Measurements from ENCODE around the gene LRRC8D. TPM values are rescaled to one million over a fixed set of nuclear protein-coding genes. Genes with fewer than 3 reads are reported as not detected.
A peak's percentile ranks its signal among the peaks of the same experiment; 100 is the strongest.
"Not testable (repeated sequence)": the region's sequence is repeated elsewhere in the genome, so short reads cannot be mapped to it uniquely, and the experiment has no call there.

Gene LRRC8D
- polyA plus RNA-seq (ENCODE audit: insufficient read length in 12 of 12): 10 to 100 TPM in 1 of 12 donors, 1 to 10 TPM in 10, not detected in 1; 6.5 to 12.3 (median 8.4) TPM
- long read RNA-seq, donor 1, transcript LRRC8D-201 (3 exons, 3,950 nt): major isoform, 6 of 12 reads
- long read RNA-seq, donor 1, transcript LRRC8D-206 (2 exons, 922 nt): minor isoform, 5 of 12 reads
- long read RNA-seq, donor 1, partial matches to known transcripts: 0 of 12 reads
- long read RNA-seq, donor 1, other reads (novel, unspliced or antisense): 0 of 12 reads
- long read RNA-seq, donor 2, partial matches to known transcripts: 0 of 3 reads
- long read RNA-seq, donor 2, other reads (novel, unspliced or antisense): 0 of 3 reads
- long read RNA-seq, donor 3: 0 reads
- long read RNA-seq, donor 4: 0 reads
- long read RNA-seq, donor 5, transcript LRRC8D-206 (2 exons, 922 nt): major isoform, 5 of 5 reads
- long read RNA-seq, donor 5, partial matches to known transcripts: 0 of 5 reads
- long read RNA-seq, donor 5, other reads (novel, unspliced or antisense): 0 of 5 reads
- long read RNA-seq, donor 6, partial matches to known transcripts: 0 of 3 reads
- long read RNA-seq, donor 6, other reads (novel, unspliced or antisense): 0 of 3 reads
- long read RNA-seq, donor 7, partial matches to known transcripts: 0 of 4 reads
- long read RNA-seq, donor 7, other reads (novel, unspliced or antisense): 0 of 4 reads
- long read RNA-seq, donor 8, partial matches to known transcripts: 0 of 1 reads
- long read RNA-seq, donor 8, other reads (novel, unspliced or antisense): 0 of 1 reads
- long read RNA-seq, donor 9, partial matches to known transcripts: 0 of 4 reads
- long read RNA-seq, donor 9, other reads (novel, unspliced or antisense): 0 of 4 reads
- long read RNA-seq, donor 10: 0 reads
- long read RNA-seq, donor 11, partial matches to known transcripts: 0 of 6 reads
- long read RNA-seq, donor 11, other reads (novel, unspliced or antisense): 0 of 6 reads

- DNase-seq: peak; percentile 68
Measured at GRCh38 chr1:89820422-89821321, at the start of gene LRRC8D. Gene LRRC8D (plus strand): TSS chr1:89821032. CDS start chr1:89933069, 112,037 bp downstream.

- no peak for DNase-seq
Measured at GRCh38 chr1:89771991-89772560, 48.8 kb upstream of the LRRC8D start.

GRCh38 chr1:89776104-89776503 lies 44.7 kb upstream of the LRRC8D start:
- not testable (repeated sequence) for DNase-seq

DNA sequence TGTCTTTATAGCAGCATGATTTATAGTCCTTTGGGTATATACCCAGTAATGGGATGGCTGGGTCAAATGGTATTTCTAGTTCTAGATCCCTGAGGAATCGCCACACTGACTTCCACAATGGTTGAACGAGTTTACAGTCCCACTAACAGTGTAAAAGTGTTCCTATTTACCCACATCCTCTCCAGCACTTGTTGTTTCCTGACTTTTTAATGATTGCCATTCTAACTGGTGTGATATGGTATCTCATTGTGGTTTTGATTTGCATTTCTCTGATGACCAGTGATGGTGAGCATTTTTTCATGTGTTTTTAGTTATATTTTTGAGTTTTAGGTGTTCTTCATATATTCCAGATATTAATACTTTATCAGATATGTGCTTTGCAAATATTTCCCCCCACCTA lies 43.6 kb upstream of the LRRC8D start:
- not testable (repeated sequence) for DNase-seq

GRCh38 chr1:89779151-89779940 lies 41.5 kb upstream of the LRRC8D start:
- DNase-seq: no peak

DNA sequence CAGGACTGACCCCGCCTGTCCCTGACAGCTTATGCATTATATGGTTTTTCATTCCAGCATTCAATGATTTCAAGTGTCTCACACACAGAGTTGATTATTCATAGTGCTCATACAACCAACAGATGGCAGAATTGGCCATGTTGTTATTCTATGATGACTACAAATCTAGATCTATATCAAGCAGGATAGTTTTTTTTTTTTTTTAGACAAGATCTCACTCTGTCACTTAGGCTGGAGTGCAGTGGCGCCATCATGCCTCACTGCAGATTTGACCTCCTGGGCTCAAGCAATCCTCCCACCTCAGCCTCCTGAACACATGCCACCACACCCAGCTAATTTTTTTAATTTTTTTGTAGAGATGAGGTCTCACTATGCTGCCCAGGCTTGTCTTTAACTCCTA lies 40.1 kb upstream of the LRRC8D start:
- no peak for DNase-seq

DNA sequence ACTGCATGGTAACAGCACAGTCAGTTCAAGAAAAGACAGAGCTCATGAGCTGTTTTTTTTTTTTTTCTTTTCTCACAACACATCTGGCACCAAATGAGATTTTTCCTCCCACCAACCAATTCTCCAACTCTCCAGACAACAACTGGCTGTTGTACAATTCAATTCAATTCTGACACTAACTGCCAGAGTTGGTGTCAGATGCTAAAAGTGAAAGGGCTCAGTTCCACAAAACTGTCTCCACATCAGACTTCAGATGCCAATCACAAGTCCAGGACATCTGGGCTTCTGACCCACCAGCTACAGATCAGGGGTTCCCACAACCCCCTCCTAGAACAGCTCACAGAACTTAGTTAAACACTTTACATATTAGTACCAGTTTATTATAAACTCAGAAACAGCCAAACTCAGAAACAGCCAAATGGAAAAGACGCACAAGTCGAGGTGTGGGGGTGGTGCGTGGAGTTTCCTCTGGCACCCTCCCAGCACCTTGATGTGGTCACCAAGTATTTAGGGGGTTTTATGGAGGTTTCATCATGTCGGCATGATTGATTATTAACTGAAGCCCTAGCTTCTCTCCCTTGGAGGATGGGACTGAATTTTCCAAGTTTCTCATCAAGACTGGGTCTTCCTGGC lies 39.2 kb upstream of the LRRC8D start:
- no peak for DNase-seq

DNA sequence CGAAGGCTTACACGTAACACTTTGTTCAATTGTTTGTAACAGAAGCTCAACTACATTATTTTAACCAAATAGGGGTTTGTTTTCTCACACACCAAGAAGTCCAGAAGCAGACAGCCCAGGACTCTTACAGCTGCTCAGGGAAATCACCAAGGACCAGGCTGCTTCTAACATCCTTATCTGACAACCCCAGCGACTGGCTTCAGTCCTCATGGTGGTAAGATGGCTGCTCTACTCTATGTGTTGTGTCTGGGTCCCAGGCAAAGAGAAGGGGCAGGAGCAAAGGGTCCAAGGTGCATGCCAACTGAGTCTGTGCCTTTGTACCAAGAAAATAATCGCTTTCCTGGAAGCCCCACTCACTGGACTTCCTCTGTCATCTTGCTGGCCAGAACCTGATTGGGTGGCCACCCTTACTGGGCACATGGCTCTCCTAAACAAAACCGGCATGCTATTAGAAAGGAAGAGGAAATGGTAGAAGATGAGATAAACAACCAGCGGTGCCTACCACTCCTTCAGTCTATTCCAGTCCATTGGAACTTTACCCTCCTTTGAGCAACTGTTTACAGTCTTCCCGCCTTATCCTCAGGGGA lies 34.1 kb upstream of the LRRC8D start:
- no peak for DNase-seq

DNA sequence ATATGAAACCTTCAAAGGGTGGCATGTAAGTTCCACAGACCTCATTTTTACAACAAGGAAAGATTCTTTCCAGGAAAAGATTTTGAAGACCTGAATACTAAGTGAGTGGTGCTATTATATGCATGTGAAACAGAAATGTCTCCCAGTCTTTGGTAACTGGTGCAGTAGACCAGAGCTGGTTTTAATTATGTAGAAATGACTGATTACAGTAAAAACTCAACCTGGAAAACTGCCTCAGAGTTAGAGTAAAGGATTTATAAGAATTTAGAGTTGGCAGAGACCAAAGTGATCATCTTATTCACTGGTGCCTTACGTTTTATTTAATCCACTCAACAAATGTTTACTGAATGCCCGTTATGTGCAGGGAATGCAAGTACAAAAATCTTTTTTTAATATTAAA lies 30.2 kb upstream of the LRRC8D start:
- DNase-seq: no peak

DNA sequence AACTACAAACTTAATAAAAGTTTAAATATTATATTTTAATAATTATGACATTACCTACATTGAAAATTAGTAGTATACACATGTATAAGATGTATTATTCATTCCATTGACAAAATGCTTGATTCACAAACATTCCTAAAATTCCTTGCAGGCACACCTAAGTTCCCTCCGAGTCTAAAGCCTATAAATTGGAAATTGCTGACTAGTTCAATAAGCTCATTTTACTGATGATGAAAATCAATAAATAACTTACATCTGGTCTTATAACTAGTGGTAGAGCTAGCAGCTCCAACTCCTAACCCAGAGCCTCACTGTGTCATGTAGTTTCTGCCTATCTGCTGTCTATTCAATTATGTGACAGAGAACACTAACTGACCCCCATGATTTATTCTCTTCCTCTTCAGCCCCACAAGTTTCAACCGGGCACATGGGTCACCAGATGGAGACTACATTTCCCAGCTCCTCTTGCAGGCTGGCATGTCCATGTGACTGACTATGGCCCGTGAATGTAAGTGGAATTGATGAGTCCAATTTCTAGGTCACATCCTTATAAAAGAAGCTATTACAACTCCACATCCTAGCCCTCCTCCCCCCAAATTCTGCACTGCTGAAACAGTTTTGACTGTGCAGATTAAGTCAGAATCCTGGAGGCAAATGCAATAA lies 29.6 kb upstream of the LRRC8D start:
- DNase-seq: no peak

GRCh38 chr1:89794406-89794805 lies 26.4 kb upstream of the LRRC8D start:
- DNase-seq: no peak

DNA sequence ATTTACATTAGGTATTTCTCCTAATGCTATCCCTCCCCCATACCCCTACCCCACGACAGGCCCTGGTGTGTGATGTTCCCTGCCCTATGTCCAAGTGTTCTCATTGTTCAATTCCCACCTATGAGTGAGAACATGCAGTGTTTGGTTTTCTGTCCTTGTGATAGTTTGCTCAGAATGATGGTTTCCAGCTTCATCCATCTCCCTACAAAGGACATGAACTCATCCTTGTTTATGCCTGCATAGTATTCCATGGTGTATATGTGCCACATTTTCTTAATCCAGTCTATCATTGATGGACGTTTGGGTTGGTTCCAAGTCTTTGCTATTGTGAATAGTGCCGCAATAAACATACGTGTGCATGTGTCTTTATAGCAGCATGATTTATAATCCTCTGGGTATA lies 25.3 kb upstream of the LRRC8D start:
- not testable (repeated sequence) for DNase-seq

DNA sequence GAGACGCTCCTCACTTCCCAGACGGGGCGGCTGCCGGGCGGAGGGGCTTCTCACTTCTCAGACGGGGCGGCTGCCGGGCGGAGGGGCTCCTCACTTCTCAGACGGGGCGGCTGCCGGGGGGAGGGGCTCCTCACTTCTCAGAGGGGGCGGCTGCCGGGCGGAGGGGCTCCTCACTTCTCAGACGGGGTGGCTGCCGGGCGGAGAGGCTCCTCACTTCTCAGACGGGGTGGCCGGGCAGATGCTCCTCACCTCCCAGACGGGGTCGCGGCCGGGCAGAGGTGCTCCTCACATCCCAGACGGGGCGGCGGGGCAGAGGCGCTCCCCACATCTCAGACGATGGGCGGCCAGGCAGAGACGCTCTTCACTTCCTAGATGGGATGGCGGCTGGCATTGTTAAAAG lies 23.0 kb upstream of the LRRC8D start:
- DNase-seq: not testable (repeated sequence)

DNA sequence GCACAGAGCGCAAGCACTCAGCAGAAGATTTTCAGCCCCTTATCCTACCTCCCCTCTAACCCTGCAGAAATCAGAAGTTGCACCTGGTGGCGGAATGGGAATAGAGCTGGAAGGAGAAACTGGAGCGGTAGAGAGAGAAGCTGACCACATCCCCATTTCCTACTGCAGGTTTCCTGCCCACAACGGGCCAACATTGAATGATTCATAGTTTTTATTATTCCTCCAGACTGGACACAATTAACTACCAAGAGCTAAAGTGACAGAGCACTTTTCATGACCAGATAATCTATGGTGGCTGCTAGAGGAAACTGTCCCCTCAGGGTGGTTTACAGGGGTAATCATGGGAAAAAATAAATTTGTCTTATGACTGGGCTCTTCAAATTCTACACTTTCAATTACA lies 21.3 kb upstream of the LRRC8D start:
- DNase-seq: no peak

DNA sequence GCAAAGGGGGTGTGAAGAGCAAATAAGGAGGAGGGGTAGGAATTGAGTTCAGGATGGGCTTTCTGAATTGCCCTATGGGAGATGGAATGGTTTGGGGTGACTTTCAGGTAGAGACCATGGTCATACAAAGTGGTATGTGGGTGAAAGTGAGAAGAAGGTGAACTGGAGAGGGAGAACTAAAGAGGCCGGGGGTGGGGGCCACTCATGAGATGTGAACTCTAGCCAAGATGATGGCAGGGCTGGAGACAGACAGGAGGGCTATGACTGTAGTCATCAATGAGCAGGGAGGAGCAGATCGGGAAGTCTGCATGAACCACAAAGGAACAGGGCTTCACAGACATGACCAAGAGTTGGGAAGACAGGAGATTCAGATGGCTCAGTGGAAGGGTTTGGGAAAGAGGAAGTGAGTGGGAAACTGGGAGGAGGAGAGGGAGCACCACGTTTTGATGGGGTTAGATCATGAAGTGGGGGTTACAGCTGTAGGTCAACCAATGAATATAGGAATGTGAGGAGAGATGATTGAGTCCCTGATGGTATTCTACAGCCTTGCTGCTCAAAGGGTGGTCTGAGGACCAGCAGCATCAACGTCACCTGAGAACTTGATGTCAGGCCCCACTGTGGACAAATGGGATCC lies 20.7 kb upstream of the LRRC8D start:
- DNase-seq: no peak

DNA sequence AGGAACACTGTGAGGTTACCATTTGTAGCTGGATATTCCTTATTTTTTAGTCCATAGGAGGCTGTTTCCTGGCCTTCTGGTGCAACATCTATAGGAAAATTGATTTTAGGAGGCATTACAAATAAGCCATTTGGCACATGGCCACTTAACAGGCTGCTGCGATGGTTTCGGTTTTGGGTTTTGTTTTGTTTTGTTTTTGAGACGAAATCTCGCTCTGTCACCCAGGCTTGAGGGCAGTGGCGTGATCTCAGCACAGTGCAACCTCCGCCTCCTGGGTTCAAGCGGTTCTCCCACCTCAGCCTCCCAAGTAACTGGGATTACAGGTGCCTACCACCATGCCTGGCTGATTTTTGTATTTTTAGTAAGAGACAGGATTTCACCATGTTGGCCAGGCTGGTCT lies 20.1 kb upstream of the LRRC8D start:
- DNase-seq: no peak

DNA sequence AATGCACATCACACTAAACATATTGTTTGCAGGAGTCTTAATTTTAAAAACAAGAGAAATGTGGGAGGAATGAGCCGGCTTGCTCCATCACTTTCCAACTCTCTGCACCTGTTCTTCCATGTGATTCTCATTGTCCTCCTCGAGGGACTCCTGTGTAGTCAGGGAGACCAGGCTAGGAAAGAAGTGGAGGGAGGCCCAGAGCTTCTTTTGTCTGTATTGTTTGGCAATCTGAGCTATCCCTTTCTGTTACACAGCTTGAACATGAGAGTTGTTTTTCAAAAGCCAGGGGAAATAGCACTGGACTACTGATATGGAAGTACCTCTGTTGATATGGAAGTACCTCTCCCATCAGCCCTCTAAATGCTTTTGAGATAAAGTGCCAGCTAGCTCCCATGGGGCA lies 18.8 kb upstream of the LRRC8D start:
- DNase-seq: peak; percentile 36

GRCh38 chr1:89802841-89803240 lies 18.0 kb upstream of the LRRC8D start:
- DNase-seq: no peak

Data from muscle of arm (tissue), 14 donors.